Measurements from ENCODE around the gene EDIL3.

The EDIL3 gene

DNA sequence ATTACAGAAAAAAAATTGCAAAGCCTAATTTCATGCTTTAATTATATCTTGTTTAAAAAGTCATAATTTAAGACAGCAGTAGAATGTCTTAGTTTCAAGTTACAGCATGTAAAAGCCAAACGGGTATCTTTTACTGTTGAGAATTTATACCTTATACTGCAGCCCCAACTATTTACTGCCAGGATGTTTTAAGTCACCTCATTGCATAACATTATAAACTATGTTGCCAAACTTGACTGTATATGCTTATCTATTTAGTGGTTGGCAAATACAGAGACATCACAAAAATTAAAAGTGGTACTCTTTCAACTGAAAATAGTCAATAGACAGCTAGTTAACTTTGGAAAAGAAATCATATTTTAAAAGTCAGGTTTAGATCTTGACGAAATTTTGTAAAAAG is 119.5 kb downstream of the EDIL3 start:
- DNase-seq (ENCODE audit: low read depth in 3 of 3, low spot score in 1 of 3): no peak

DNA sequence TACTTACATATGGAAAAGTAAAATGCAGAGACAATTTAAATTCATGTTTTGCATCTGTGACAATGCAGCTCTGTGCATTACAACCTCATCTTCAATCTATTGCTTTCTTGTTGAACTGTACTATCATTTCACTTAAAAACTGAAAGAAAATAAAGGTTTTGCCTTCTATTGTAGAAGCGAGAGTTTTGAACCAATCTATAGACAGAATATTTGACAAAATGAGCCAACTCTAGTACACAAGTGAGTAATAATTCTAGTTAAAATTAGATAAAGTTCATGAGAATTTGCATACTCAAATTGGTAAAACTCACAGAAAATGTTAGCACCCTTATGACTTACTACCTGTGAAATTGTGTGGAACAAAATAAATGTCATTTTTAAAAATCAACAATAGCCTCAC is 123.7 kb downstream of the EDIL3 start:
- DNase-seq (ENCODE audit: low read depth in 3 of 3, low spot score in 1 of 3): no peak

DNA sequence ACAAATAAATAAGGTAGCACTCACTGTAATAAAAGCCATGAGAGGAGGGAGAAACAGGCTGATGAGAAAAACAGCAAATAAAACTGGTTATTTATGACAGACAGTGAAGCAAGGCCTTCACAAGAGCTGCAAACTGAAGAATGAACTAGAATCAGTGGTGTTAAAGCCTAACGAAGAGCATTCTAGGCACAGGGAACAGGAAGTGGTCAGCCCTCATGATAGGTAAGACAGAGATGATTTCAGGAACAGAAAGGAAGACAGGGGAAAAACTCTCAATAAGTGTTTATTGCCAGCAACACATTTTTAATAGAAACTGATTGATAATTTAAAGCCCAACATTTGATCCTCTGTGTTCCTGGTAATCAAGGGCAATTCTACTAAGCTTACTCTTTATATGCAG is 124.5 kb downstream of the EDIL3 start:
- no peak for DNase-seq (ENCODE audit: low read depth in 3 of 3, low spot score in 1 of 3)

DNA sequence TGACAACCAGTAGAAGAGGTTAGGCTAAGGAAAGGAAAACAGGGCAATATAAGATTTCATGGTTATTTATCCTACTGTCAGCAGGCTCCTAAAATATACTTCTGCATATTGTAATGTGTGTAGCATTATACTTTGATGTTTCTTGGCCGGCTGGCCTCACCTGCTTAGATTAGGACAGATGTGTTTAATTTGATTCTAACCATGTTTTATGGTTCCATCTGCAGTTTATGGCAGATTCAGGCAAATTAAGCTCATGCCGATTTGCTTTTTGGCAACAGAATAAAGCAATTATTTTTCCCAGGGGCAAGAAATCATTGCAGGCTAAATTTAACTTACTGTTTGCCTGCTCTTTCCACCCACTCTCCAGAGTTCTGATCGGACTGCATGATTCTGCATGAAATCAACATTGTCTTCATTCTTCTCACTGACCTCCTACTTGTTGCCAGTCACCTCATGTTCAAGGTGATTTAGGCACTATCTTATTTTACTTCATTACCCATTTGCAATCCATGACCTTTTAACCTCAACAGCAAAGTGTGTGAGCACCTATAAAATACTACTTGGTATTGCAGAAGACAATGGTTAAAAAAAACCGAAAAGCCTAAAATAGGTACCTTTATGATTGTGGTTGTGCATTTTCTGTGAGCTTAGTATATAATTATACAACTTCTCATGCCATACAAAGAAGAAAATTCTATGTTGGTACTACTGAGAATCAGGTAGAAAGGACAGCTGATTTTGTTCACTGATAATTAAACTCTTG is 125.2 kb downstream of the EDIL3 start:
- no peak for DNase-seq (ENCODE audit: low read depth in 3 of 3, low spot score in 1 of 3)

DNA sequence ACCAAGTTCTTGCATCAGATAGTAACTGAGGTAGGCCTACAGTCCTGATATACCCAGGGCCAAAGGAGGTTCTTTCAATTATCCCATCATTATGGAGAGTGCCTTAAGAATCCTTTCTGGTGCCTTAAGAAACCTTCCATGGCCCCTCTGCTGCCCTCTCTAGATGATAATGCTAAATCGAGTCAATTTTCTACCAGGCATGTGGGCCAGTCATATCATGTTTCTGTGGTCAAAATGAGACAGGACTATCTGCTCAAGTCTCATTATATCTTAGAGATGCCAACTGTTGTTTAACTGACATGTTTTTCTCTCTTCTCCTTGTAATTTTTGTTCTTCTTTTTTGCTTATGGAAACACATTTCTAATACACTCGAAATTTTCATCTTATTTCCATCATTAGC is 127.6 kb downstream of the EDIL3 start:
- DNase-seq (ENCODE audit: low read depth in 3 of 3, low spot score in 1 of 3): no peak

DNA sequence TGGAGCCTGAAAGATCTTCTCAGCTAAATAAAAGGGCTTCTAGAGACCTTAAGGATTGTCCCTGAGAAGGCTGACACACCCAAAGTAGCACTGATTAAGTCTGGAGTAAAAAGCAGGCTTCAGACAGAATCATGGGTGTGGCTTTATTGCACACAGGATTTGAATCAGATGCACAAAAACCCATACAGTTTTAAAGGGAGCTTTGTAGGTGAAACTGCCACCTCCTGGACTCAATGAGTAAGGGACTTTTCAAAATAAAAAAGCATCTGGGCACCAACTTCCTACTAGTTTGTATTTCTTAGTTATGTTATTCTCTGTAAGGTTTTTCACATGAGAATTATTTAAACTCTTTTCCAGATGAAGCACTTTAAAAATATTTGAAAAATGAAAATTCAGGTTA is 129.4 kb downstream of the EDIL3 start:
- DNase-seq (ENCODE audit: low read depth in 3 of 3, low spot score in 1 of 3): no peak

DNA sequence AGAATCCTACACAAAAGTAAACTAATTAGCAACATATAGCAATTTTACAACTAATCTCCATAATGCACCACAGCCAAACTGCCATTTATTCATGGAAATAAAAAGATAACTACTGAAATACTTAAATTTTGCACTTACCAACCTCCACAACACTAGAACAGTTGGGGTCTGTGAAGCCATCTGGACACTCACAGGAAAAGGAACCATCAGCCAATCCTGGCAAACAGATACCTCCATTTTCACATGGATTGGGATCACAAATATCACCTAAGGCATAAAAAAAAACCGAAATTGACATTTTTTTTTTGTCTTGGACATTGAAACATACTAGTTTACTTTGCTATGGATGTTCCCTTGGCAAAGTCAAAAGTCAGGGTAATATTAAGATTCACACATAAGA is 130.7 kb downstream of the EDIL3 start:
- DNase-seq (ENCODE audit: low read depth in 3 of 3, low spot score in 1 of 3): no peak

DNA sequence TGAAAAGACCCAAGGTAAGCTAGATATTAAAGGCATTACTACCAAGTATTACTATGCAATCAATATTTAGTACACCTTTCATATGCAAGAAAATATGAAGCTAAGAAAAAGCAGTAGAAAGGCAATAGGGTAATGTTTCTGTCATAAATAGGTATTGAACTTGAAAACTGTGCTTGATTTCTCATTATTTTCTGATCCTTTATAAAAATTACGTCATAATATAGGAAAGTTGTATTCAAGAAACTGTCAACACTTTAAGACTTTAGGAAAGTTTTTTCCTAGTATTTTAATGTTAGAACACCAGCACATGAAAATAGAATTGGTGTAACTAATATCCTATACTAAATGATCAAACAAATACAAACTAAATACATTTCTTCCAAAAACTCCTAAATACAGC is 133.2 kb downstream of the EDIL3 start:
- DNase-seq (ENCODE audit: low read depth in 3 of 3, low spot score in 1 of 3): no peak

DNA sequence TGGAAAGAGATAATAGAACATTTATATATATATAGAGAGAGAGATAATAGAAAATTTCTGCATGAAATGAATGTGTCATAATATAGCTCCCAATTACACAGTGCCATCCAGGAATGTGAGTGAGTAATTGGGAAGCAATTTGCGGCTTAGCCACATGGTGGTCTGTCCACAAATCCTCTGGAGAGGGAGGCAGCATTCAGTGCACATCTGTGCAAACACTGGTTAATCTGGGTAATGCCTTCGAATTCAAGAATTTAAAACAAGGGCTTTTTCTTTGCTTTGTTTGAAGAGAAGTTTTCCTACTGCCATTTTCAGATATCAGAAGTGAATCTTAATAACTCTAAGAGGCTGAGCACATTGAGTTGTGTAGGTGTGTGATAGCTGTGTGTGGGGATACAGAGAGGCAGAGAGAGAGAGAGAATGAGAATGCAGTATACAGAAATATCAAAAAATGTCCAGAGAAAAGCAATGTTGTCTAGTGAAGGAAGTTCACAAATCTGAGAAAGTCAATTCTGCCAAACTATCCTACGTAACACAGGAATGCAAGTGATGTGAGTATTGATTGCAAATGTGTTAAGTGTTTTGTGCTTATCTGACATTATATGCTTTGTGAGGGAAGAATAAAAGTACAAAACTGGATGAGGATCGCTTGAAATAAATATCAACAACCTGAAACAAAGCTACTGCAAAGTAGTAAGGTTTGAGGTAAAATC is 134.6 kb downstream of the EDIL3 start:
- DNase-seq (ENCODE audit: low read depth in 3 of 3, low spot score in 1 of 3): no peak

DNA sequence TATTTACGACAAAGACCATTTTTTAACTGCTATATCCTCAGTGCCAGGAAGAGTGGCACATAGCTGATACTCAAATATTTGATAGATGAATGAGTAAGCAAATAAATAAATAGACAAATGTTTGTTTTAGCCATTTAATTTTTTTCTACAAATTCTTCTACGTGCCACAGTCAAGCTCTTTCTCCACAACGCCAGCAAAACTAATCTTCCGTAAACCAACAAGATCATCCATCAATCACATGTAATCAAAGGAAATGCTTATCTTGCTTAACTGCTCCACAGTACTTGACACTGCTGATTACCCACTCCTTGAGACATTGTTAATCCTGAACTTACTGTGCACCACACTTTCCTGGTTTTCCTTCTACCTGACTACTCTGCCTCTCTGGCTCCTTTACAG is 136.7 kb downstream of the EDIL3 start:
- no peak for DNase-seq (ENCODE audit: low read depth in 3 of 3, low spot score in 1 of 3)

DNA sequence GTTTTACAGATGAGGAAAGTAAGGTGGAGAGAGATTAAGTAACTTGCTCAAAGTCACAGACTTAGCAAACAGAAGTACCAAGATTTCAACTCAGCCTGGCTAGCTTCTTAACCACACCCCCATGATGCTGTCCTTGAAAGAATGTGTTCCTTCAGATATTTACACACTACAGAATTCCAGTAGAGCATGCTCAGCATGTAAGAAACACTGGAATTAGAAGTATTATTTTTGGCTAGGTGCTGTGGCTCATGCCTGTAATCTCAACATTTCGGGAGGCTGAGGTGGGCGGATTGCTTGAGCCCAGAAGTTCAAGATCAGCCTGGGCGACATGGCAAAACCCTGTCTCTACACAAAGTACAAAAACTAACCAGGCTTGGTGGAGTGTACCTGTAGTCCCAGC is 142.4 kb downstream of the EDIL3 start:
- DNase-seq (ENCODE audit: low read depth in 3 of 3, low spot score in 1 of 3): no peak

DNA sequence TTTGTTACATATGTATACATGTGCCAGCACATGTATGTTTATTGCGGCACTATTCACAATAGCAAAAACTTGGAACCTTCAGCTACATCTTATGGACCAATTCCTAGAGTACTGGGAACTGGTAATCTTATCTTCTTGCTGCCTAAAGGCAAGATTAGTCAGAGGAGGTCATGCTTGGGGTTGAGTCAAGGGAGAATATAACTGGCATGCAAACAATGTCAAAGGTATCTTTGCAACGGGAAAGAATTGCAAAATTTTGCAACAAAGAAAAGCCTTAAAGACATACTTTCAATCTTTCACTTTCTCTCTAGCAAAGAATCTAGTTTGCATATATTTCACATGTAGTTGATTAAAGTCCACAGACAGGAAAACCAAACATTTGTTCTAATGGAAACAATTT is 145.2 kb downstream of the EDIL3 start:
- DNase-seq (ENCODE audit: low read depth in 3 of 3, low spot score in 1 of 3): no peak

DNA sequence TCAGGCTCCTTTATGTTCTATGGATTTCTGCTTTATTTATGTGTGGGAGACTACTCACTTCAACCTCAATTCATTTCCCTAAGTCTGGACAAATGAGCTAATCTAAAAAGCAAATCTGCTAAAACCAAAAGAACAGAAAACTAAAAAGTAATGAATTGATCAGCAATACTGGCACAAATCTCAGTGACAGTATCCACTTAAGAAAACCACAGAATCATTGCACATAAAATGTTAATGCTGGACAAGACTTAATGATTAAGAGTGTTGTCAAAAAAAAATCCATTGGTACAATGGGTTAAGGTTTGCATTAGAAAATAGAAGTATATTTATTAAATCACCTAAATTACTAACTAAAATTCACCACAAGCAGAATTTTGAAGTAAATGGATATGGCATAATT is 147.6 kb downstream of the EDIL3 start:
- no peak for DNase-seq (ENCODE audit: low read depth in 3 of 3, low spot score in 1 of 3)

DNA sequence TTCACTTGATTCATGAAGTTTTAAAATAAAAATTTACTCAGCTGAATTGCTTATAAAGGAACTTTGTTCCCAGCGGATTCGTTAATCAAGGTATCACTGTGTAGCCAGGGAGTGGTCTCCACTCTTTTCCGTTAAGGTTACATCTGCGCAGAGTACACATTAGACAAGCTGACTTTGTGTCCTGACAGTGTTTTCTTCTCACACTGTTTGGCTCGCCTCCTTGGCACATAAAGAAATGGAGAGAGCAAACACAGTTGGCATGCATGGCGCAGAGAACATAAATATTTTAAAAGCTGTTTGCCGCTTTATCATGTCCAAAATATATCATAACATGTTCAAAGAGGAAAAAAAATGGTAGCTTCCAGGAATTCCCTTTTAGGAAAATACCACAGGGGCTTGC is 153.2 kb downstream of the EDIL3 start:
- no peak for DNase-seq (ENCODE audit: low read depth in 3 of 3, low spot score in 1 of 3)

DNA sequence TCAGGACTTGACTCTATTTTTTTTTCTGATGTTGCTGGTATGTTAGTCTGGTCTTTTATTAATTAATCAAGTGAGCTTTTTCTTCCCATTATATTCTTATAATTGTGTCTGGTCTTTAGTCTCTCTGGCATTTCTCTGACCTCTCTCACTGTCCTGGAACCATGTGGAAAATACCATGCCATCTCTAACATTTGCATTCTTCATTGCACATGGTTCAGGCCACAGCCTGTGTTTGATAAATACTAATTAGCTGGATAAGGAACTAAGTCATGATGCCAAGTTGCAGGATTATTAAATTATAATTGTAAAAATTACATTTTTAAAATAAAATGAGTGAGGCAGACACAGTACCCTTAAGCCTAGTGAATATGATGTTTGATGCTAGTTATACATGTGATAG is 155.6 kb downstream of the EDIL3 start:
- no peak for DNase-seq (ENCODE audit: low read depth in 3 of 3, low spot score in 1 of 3)

DNA sequence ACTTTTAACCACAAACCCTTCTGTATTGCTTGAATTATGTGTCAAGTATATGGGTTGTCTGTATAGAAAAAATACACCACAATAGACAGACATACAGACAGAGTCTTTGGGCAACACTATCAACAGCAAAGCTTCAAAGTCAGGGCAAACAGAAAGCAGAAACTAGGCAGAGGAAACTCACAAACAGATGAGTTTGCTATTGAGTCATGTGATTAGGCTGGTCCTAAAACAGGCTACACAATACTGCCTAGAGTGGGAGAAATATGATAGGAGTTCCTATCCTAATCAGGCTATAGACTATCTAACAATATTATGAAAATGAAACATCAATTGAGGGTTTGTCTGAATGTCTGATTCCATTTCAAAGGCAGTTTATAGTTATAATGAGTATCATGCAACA is 156.4 kb downstream of the EDIL3 start:
- DNase-seq (ENCODE audit: low read depth in 3 of 3, low spot score in 1 of 3): no peak

DNA sequence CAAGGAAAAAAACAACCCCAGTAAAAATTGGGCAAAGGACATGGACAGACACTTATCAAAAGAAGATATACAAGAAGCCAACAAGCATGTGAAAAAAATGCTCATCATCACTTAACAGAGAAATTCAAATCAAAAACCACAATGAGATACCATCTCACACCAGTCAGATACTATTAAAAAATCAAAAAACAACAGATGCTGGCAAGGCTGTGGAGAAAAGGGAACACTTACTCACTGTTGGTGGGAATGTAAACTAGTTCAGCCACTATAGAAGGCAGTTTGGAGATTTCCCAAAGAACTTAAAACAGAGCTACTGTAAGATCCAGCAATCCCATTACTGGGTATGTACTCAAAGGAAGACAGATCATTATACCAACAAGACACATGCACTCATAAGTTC is 157.4 kb downstream of the EDIL3 start:
- no peak for DNase-seq (ENCODE audit: low read depth in 3 of 3, low spot score in 1 of 3)

DNA sequence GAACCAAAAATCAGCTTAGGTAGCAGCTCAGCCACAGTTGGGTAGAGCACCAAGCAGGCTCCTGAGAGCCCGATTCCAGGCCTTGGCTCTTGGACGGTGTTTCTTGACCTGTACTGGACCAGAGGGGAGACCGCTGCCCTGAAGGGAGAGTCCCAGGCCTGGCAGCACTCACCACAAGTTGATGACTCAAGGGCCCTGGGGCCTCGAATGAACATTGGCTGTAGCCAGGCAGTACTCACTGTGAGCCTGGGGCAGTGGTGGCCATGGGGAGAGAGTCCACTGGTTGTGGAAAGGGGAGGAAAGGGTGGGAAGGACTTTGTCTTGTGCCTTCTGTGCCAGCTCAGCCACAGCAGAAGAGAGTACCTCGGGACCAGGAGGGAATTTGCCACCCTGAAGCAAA is 166.1 kb downstream of the EDIL3 start:
- no peak for DNase-seq (ENCODE audit: low read depth in 3 of 3, low spot score in 1 of 3)

DNA sequence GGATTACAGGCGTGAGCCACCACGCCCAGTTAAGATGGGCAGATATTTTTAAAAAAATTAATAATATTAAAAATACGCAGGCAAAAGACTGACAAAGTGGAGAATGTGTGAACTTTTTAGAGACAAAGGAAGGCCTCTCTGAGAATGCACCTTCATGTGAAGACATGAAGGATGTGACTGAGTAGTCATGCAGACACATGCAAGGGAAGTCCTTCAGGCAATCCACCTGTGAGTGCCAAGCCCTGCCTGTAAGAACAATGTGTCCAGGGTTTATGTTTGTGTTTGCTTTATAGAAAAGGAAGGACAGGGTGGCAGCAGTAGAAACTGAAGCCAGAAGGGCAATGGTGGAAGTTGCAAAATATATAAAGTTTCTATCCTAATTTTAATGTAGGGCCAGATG is 169.2 kb downstream of the EDIL3 start:
- DNase-seq (ENCODE audit: low read depth in 3 of 3, low spot score in 1 of 3): no peak

DNA sequence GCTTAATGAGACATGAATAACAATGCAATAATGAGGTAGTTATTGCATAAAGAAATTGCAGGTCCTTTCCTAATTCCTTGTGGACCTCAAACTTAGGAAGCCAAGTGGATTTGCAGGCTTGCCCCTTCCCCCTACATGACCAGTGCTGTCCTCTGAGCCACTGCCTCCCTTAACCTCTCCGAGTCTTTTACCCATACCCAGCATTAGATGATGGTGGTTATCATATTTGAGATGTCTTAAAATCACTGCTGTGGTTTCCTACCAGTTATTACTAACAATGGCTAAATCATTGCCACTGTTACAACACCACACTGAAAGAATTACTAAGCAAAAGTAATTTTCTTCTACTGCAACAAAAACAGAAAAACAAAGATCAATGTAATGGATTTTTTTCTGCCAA is 170.8 kb downstream of the EDIL3 start:
- DNase-seq (ENCODE audit: low read depth in 3 of 3, low spot score in 1 of 3): no peak

DNA sequence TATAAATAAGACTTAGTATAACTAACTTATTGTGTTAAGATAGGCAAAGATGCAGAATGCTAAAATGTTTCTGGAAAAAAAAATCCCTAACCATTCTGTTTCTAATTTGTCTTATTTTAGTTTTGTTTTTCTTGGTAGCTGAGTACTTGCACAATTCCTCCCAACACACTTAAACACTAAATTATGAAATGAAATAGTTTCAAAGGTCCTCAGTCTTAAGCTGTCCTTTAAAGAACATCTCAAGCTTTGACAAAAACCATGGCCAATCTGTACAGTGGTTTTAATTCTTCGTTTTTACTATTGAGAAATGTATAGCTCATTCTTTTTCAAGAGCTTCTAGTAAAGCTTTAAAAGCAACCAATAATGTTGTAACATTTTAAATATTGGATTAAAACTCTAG is 171.5 kb downstream of the EDIL3 start:
- DNase-seq (ENCODE audit: low read depth in 3 of 3, low spot score in 1 of 3): no peak

DNA sequence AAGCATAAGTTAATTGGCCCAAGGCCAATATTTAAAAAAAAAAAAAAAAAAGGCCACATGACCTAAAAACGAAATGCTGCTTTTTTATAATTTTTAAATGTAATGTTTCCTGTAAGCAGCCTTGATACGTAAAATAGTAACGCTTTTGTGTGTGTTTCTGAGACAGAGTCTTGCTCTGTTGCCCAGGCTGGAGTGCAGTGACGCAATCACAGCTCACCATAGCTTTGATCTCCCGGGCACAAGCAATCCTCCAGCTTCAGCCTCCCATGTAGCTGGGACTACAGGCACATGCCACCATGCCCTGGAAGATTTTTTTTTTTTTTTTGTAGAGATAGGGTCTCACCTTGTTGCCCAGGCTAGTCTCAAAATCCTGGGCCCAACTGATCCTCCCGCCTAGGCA is 179.9 kb downstream of the EDIL3 start:
- DNase-seq (ENCODE audit: low read depth in 3 of 3, low spot score in 1 of 3): no peak

DNA sequence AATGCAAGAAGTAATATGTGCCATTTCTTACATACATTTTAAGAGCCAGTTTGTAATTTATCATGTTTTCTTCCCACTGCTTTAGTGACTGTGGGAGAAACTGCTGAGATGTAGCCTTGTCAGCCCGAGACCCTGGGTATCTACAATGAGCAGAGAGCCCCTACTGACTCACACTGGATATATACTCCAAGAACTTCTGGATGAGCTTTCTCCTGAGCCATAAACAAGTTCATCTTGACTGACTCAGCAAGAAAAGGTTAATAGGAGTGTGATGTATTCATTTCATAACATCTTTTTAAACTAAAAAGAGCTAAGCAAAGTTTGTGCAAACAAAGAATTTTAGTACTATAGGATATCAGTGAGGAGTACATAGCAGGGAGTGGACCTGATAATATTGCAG is 182.5 kb downstream of the EDIL3 start:
- DNase-seq (ENCODE audit: low read depth in 3 of 3, low spot score in 1 of 3): no peak
